ENCODE data around the gene COG5. TPM values are rescaled to one million over a fixed set of nuclear protein-coding genes. Genes with fewer than 3 reads are reported as not detected.

COG5 gene
- total RNA-seq, 1 experiment from 2014 or later: 20.2 TPM

DNA sequence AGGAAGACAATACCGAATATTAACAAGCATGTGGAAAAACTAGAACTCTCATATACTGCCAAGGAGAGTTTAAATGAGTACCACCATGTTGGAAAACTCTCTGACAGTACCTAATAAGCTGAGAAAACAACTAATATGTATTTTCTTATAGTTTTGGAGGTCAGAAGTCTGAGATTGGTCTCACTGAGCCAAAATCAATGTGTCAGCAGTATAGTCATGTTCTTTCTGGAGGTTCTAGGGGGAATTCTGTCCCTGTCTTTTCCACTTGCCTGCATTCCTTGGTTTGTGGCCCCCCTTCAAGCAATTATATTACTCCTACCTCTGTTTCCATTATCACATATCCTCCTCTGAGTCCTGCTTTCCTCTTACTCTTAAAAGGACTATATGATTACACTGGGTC lies 250.4 kb downstream of the COG5 start:
- no peak overlapping the region for H4K8ac ChIP-seq (replicated peaks; ENCODE audit: insufficient read length, low read depth, low read length)
- no peak overlapping the region for H2BK120ac ChIP-seq (ENCODE audit: low read depth, low read length, poor library complexity, severe bottlenecking)
- H3K4me1 ChIP-seq (ENCODE audit: insufficient read depth, low read length): no peaks in the 10 kb centered on the region
- no peak overlapping the region for H3K27ac ChIP-seq (ENCODE audit: insufficient read length, low read depth, low read length)
- no peaks in the 10 kb centered on the region for H3K27me3 ChIP-seq (ENCODE audit: insufficient read depth, low read length)
- H3K9me3 ChIP-seq (ENCODE audit: control insufficient read depth, low read depth, low read length): no peaks in the 10 kb centered on the region
- no peak overlapping the region for H2AFZ ChIP-seq (ENCODE audit: low read length)
- TF ChIP-seq, protein P1, sequence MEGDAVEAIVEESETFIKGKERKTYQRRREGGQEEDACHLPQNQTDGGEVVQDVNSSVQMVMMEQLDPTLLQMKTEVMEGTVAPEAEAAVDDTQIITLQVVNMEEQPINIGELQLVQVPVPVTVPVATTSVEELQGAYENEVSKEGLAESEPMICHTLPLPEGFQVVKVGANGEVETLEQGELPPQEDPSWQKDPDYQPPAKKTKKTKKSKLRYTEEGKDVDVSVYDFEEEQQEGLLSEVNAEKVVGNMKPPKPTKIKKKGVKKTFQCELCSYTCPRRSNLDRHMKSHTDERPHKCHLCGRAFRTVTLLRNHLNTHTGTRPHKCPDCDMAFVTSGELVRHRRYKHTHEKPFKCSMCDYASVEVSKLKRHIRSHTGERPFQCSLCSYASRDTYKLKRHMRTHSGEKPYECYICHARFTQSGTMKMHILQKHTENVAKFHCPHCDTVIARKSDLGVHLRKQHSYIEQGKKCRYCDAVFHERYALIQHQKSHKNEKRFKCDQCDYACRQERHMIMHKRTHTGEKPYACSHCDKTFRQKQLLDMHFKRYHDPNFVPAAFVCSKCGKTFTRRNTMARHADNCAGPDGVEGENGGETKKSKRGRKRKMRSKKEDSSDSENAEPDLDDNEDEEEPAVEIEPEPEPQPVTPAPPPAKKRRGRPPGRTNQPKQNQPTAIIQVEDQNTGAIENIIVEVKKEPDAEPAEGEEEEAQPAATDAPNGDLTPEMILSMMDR (conservative IDR thresholded peaks at IDR 0.05): no peak
- H2AK5ac ChIP-seq (ENCODE audit: insufficient read length, low read length): no peak overlapping the region
- Mint-ChIP-seq H3K36me3 (ENCODE audit: insufficient read depth in 1 of 3, low read depth in 3 of 3) (0 out of 7 replicates have a peak, but pooled peaks cover 0 to 3% (median 0%) of the 10 kb centered on the region in 3 experiments), H3K4me1 (peaks cover 3 to 4% of the 10 kb centered on the region in 2 experiments; a peak in 2 of 4 replicates), H3K9me3 (no peaks in the 10 kb centered on the region), H3K27me3 (ENCODE audit: low read depth) (no peaks in the 10 kb centered on the region), H3K27ac (no peak overlapping the region), H3K4me3 (no peak overlapping the region)
- no peaks in the 10 kb centered on the region for H3K79me1 ChIP-seq (ENCODE audit: insufficient read depth, low read depth, low read length, poor library complexity, severe bottlenecking)
- H3K18ac ChIP-seq (ENCODE audit: insufficient read length, low read depth, low read length): no peak overlapping the region
- WGBS (ENCODE audit: extremely low coverage, insufficient read length, low lambda C conversion rate): no CpG with 5 or more reads among the region's 1 CpG
- no peak overlapping the region for H3K4me2 ChIP-seq (ENCODE audit: insufficient read depth, insufficient read length, low read length)
- no peak overlapping the region for H4K5ac ChIP-seq (ENCODE audit: insufficient read length, low read depth, low read length)
- H2BK12ac ChIP-seq (ENCODE audit: insufficient read length, low read depth, low read length): no peak overlapping the region
- H3K9ac ChIP-seq (ENCODE audit: extremely low read depth, insufficient read length, low read length): no peak overlapping the region
- no peak overlapping the region for H2BK5ac ChIP-seq (ENCODE audit: insufficient read length, low read length)
- no peak overlapping the region for H3T11ph ChIP-seq (ENCODE audit: low read length)
- H3K14ac ChIP-seq (ENCODE audit: insufficient read depth, low read length): no peak overlapping the region
- no peak overlapping the region for H2BK15ac ChIP-seq (ENCODE audit: low read depth, low read length)
- H3K23ac ChIP-seq (ENCODE audit: insufficient read length, low read depth, low read length): no peak overlapping the region
- no peaks in the 10 kb centered on the region for H3K79me2 ChIP-seq (ENCODE audit: insufficient read depth, low read length)
- no peak overlapping the region for H3K56ac ChIP-seq (ENCODE audit: insufficient read length, low read depth, low read length)
- no peaks in the 10 kb centered on the region for H3K23me2 ChIP-seq (ENCODE audit: insufficient read length, low read depth, low read length, poor library complexity, severe bottlenecking)
- H4K20me1 ChIP-seq (ENCODE audit: control insufficient read depth, insufficient read depth, insufficient read length): no peaks in the 10 kb centered on the region
- no peak overlapping the region for H4K91ac ChIP-seq (ENCODE audit: insufficient read length, low read depth, low read length)
- no peak for DNase-seq
- no peak overlapping the region for H3K4ac ChIP-seq (ENCODE audit: low read depth, low read length)
- H2BK20ac ChIP-seq (ENCODE audit: low read depth, low read length, poor library complexity, severe bottlenecking): no peak overlapping the region

Measured in H9 (cell line).